Naive thymus-derived CD8-positive, alpha-beta T cell (primary cell): Measurements from ENCODE around the gene ERBIN. TPM values are rescaled to one million over a fixed set of nuclear protein-coding genes. Genes with fewer than 3 reads are reported as not detected.

Experiments used
- ATAC-seq, 2 donors: fragments of 150-1000 bp; cut with Tn5 transposase in 1 of 2; sonication (Bioruptor Pico), chemical (Tn5 transposase) in 1 of 2; 1 replicate in 1 of 2; 2 replicates in 1 of 2; pipeline ENCODE4 v1.10.0; 2021; ENCODE audit warnings: mild to moderate bottlenecking in 2 of 2, moderate library complexity in 2 of 2
- POLR2A ChIA-PET: fragments of 350-600 bp; sonication (Branson Sonifier 250); formaldehyde crosslinking; loops from one replicate; lab custom pipeline; 2021; ENCODE audit warnings: antibody characterized with exemption; lab: Charles Lee
- DNase-seq, 10 donors: peaks; one replicate each; pipeline versions ENCODE4 v3.0.0 to v3.0.0-alpha.2; 2020 to 2022
- H3K27ac Mint-ChIP-seq, 10 donors: one replicate each; pipeline ENCODE4 v1.8.0; 2020 to 2022; ENCODE audit warnings: mild to moderate bottlenecking in 10 of 10, mixed read lengths in 10 of 10, moderate library complexity in 4 of 10, inconsistent platforms in 1 of 10
- H3K27me3 Mint-ChIP-seq, 5 donors: one replicate each; pipeline ENCODE4 v1.8.0; 2021 to 2022; ENCODE audit warnings: mixed read lengths in 5 of 5
- H3K36me3 Mint-ChIP-seq, 3 donors: one replicate each; pipeline ENCODE4 v1.8.0; 2020 to 2022; ENCODE audit warnings: mixed read lengths in 3 of 3, mild to moderate bottlenecking in 2 of 3, inconsistent platforms in 1 of 3
- H3K4me1 Mint-ChIP-seq, 4 donors: one replicate each; pipeline ENCODE4 v1.8.0; 2021 to 2022; ENCODE audit warnings: mixed read lengths in 4 of 4
- H3K4me3 Mint-ChIP-seq, 10 donors: one replicate each; pipeline ENCODE4 v1.8.0; 2020 to 2022; ENCODE audit warnings: mild to moderate bottlenecking in 10 of 10, mixed read lengths in 10 of 10, moderate library complexity in 6 of 10, inconsistent platforms in 1 of 10
- H3K9me3 Mint-ChIP-seq, 9 donors: one replicate each; pipeline ENCODE4 v1.8.0; 2020 to 2022; ENCODE audit warnings: mixed read lengths in 9 of 9, mild to moderate bottlenecking in 3 of 9, inconsistent platforms in 1 of 9, moderate library complexity in 1 of 9
- polyA plus RNA-seq, 3 donors: library from polyadenylated mRNA; unstranded; fragments of 300-500 nt; fragmentation: Illumina TruSeq; gene quantifications; one replicate each; pipeline ENCODE4 v1.2.3, GENCODE V29; 2021
- total RNA-seq, 8 experiments: library from RNA in 2 of 8; stranded (reverse) in 2 of 8; gene quantifications; one replicate each; pipeline ENCODE4 v1.2.3 and lab custom pipeline; 2021 to 2026

ERBIN gene
- total and polyA plus RNA-seq, 5 experiments from 2014 or later = 50.3 to 135 (median 53.8) TPM

GRCh38 chr5:65989158-65989557 is 62.8 kb downstream of the ERBIN start:
- ATAC-seq (no peak), DNase-seq (no peak)
- Mint-ChIP-seq H3K4me1 (peaks cover 22 to 43% (median 32%) of the 10 kb centered on the region in 4 donors), H3K36me3 (peaks cover 0 to 40% (median 4%) of the 10 kb centered on the region in 3 donors), H3K27me3 (no peaks in the 10 kb centered on the region), H3K27ac (peak overlapping the region in 8 of 10 donors; percentile 4 to 92 (median 71)), H3K4me3 (peak overlapping the region in 4 of 10 donors; percentile 19 to 39 (median 31)), H3K9me3 (no peaks in the 10 kb centered on the region)
- POLR2A ChIA-PET = no interaction called here

- POLR2A ChIA-PET = interaction anchor here (0.7 to 1.3 kb wide), 2 partner anchors 66 to 104 kb away, joined by 3 read pairs; partner anchors contain the start of gene ERBIN
- Mint-ChIP-seq H3K4me1 (peaks cover 4 to 33% (median 20%) of the 10 kb centered on the region in 4 donors), H3K36me3 (peaks cover 0 to 61% (median 9%) of the 10 kb centered on the region in 3 donors), H3K27ac (peak overlapping the region in 2 of 10 donors; percentile 62 to 74), H3K27me3 (no peaks in the 10 kb centered on the region), H3K4me3 (no peak overlapping the region), H3K9me3 (no peaks in the 10 kb centered on the region)
- no peak for DNase-seq
- ATAC-seq = no peak
These were observed 66.3 kb downstream of the ERBIN start for GRCh38 chr5:65992630-65993029.

GRCh38 chr5:65994117-65994786 is 67.9 kb downstream of the ERBIN start:
- peak overlapping the region in 4 of 10 donors; percentile 32 to 76 (median 46) for H3K27ac Mint-ChIP-seq
- H3K36me3 Mint-ChIP-seq = peaks cover 3 to 65% (median 5%) of the 10 kb centered on the region in 3 donors
- POLR2A ChIA-PET = interaction anchor here (0.8 kb wide), 1 partner anchor 69 kb away, joined by 3 read pairs; no protein-coding TSS in a partner anchor
- no peaks in the 10 kb centered on the region for H3K9me3 Mint-ChIP-seq
- H3K27me3 Mint-ChIP-seq = peaks cover 0 to 3% (median 0%) of the 10 kb centered on the region in 5 donors
- peaks cover 3 to 30% (median 17%) of the 10 kb centered on the region in 4 donors for H3K4me1 Mint-ChIP-seq
- no peak overlapping the region for H3K4me3 Mint-ChIP-seq
- DNase-seq (no peak), ATAC-seq (no peak)

- DNase-seq = no peak
- Mint-ChIP-seq H3K36me3 (peaks cover 6 to 68% (median 13%) of the 10 kb centered on the region in 3 donors), H3K27me3 (peaks cover 0 to 3% (median 0%) of the 10 kb centered on the region in 5 donors), H3K9me3 (no peaks in the 10 kb centered on the region), H3K4me1 (peaks cover 18 to 63% (median 40%) of the 10 kb centered on the region in 4 donors), H3K4me3 (no peak overlapping the region), H3K27ac (peak overlapping the region in 6 of 10 donors; percentile 3 to 71 (median 56))
- no peak for ATAC-seq
- POLR2A ChIA-PET = no interaction called here
These were observed 72.8 kb downstream of the ERBIN start for GRCh38 chr5:65999061-65999723.

- peaks cover 10 to 67% (median 19%) of the 10 kb centered on the region in 3 donors for H3K36me3 Mint-ChIP-seq
- DNase-seq = no peak
- peaks cover 24 to 56% (median 42%) of the 10 kb centered on the region in 4 donors for H3K4me1 Mint-ChIP-seq
- no peaks in the 10 kb centered on the region for H3K9me3 Mint-ChIP-seq
- H3K4me3 Mint-ChIP-seq = peak overlapping the region in 3 of 10 donors; percentile 7 to 37 (median 27)
- no peak for ATAC-seq
- peak overlapping the region in 4 of 10 donors; percentile 4 to 46 (median 28) for H3K27ac Mint-ChIP-seq
- POLR2A ChIA-PET = interaction anchor here (1.4 kb wide), 1 partner anchor 78 kb away, joined by 3 read pairs; no protein-coding TSS in a partner anchor
- H3K27me3 Mint-ChIP-seq = peaks cover 0 to 3% (median 0%) of the 10 kb centered on the region in 5 donors
These were observed 75.6 kb downstream of the ERBIN start for GRCh38 chr5:66001952-66002351.

- Mint-ChIP-seq H3K4me3 (peak overlapping the region in 3 of 10 donors; percentile 7 to 37 (median 27)), H3K4me1 (peaks cover 25 to 57% (median 42%) of the 10 kb centered on the region in 4 donors), H3K27ac (peak overlapping the region in 5 of 10 donors; percentile 4 to 46 (median 15)), H3K9me3 (no peaks in the 10 kb centered on the region), H3K36me3 (peaks cover 10 to 62% (median 19%) of the 10 kb centered on the region in 3 donors), H3K27me3 (peaks cover 0 to 3% (median 0%) of the 10 kb centered on the region in 5 donors)
- POLR2A ChIA-PET = interaction anchor here (1.4 kb wide), 1 partner anchor 78 kb away, joined by 3 read pairs; no protein-coding TSS in a partner anchor
- DNase-seq (no peak), ATAC-seq (no peak)
These were observed 76.0 kb downstream of the ERBIN start for GRCh38 chr5:66002415-66002814.

- DNase-seq (no peak), ATAC-seq (no peak)
- Mint-ChIP-seq H3K27ac (peak overlapping the region in 2 of 10 donors; percentile 2 to 48), H3K4me3 (no peak overlapping the region), H3K9me3 (no peaks in the 10 kb centered on the region), H3K36me3 (peaks cover 7 to 55% (median 19%) of the 10 kb centered on the region in 3 donors), H3K27me3 (no peaks in the 10 kb centered on the region), H3K4me1 (peaks cover 27 to 67% (median 50%) of the 10 kb centered on the region in 4 donors)
- POLR2A ChIA-PET = interaction anchor here (0.5 kb wide), 1 partner anchor 146 kb away, joined by 4 read pairs; no protein-coding TSS in a partner anchor
These were observed 77.8 kb downstream of the ERBIN start for GRCh38 chr5:66004216-66004615.

GRCh38 chr5:66009277-66009676 is 82.9 kb downstream of the ERBIN start:
- peaks cover 4 to 62% (median 11%) of the 10 kb centered on the region in 3 donors for H3K36me3 Mint-ChIP-seq
- H3K9me3 Mint-ChIP-seq = no peaks in the 10 kb centered on the region
- H3K27ac Mint-ChIP-seq = peak overlapping the region in 7 of 10 donors; percentile 38 to 78 (median 61)
- peaks cover 0 to 2% (median 0%) of the 10 kb centered on the region in 5 donors for H3K27me3 Mint-ChIP-seq
- DNase-seq (no peak), ATAC-seq (no peak)
- POLR2A ChIA-PET = no interaction called here
- H3K4me3 Mint-ChIP-seq = peak overlapping the region in 1 of 10 donors; percentile 57
- peaks cover 20 to 62% (median 37%) of the 10 kb centered on the region in 4 donors for H3K4me1 Mint-ChIP-seq

- POLR2A ChIA-PET = no interaction called here
- H3K4me1 Mint-ChIP-seq = peaks cover 16 to 54% (median 32%) of the 10 kb centered on the region in 4 donors
- peaks cover under 1 to 58% (median 4%) of the 10 kb centered on the region in 3 donors for H3K36me3 Mint-ChIP-seq
- ATAC-seq (peak; percentile 37 to 76), DNase-seq (peak in 2 of 10 donors; percentile 17 to 33)
- peak overlapping the region in 5 of 10 donors; percentile 17 to 48 (median 40) for H3K4me3 Mint-ChIP-seq
- H3K9me3 Mint-ChIP-seq = no peaks in the 10 kb centered on the region
- peaks cover 0 to 2% (median 0%) of the 10 kb centered on the region in 5 donors for H3K27me3 Mint-ChIP-seq
- H3K27ac Mint-ChIP-seq = peak overlapping the region in 8 of 10 donors; percentile 72 to 90 (median 74)
These were observed 84.1 kb downstream of the ERBIN start for GRCh38 chr5:66010476-66010875.

- POLR2A ChIA-PET = no interaction called here
- H3K27me3 Mint-ChIP-seq = peaks cover 0 to 2% (median 0%) of the 10 kb centered on the region in 5 donors
- ATAC-seq (no peak), DNase-seq (no peak)
- peaks cover 0 to 62% (median 5%) of the 10 kb centered on the region in 3 donors for H3K36me3 Mint-ChIP-seq
- H3K4me3 Mint-ChIP-seq = no peak overlapping the region
- H3K27ac Mint-ChIP-seq = peak overlapping the region in 8 of 10 donors; percentile 14 to 89 (median 76)
- H3K4me1 Mint-ChIP-seq = peaks cover 15 to 55% (median 37%) of the 10 kb centered on the region in 4 donors
- H3K9me3 Mint-ChIP-seq = no peaks in the 10 kb centered on the region
These were observed 85.9 kb downstream of the ERBIN start for GRCh38 chr5:66012271-66012670.

- Mint-ChIP-seq H3K9me3 (no peaks in the 10 kb centered on the region), H3K27ac (peak overlapping the region in 6 of 10 donors; percentile 22 to 78 (median 46)), H3K36me3 (peaks cover 0 to 68% (median 5%) of the 10 kb centered on the region in 3 donors), H3K4me1 (peaks cover 19 to 60% (median 40%) of the 10 kb centered on the region in 4 donors), H3K4me3 (no peak overlapping the region), H3K27me3 (peaks cover 0 to 2% (median 0%) of the 10 kb centered on the region in 5 donors)
- POLR2A ChIA-PET = interaction anchor here (0.6 kb wide), 1 partner anchor 451 kb away, joined by 3 read pairs; no protein-coding TSS in a partner anchor
- no peak for DNase-seq
- ATAC-seq = no peak
These were observed 87.0 kb downstream of the ERBIN start for GRCh38 chr5:66013397-66013796.

GRCh38 chr5:66013906-66014305 is 87.5 kb downstream of the ERBIN start:
- Mint-ChIP-seq H3K9me3 (no peaks in the 10 kb centered on the region), H3K27ac (peak overlapping the region in 7 of 10 donors; percentile 1 to 78 (median 29)), H3K4me1 (peaks cover 19 to 60% (median 40%) of the 10 kb centered on the region in 4 donors), H3K36me3 (peaks cover 0 to 71% (median 5%) of the 10 kb centered on the region in 3 donors), H3K27me3 (peaks cover 0 to 2% (median 0%) of the 10 kb centered on the region in 5 donors), H3K4me3 (no peak overlapping the region)
- ATAC-seq = no peak
- POLR2A ChIA-PET = interaction anchor here (0.6 to 0.7 kb wide), 2 partner anchors 128 to 452 kb away, joined by 3 read pairs; no protein-coding TSS in a partner anchor
- no peak for DNase-seq
